ENCODE measurements around the gene KCNJ18.
"Not testable (repeated sequence)": the region's sequence is repeated elsewhere in the genome, so short reads cannot be mapped to it uniquely, and the experiment has no call there.

Gene KCNJ18

GRCh38 chr17:21677911-21678310 lies 14.4 kb upstream of the KCNJ18 start:
- TF ChIP-seq CTCF (IDR thresholded peaks at IDR 0.05; ENCODE audit: borderline replicate concordance, insufficient read depth, low read depth, low read length): no peak
- no peak overlapping the region for H3K4me3 ChIP-seq (ENCODE audit: low read depth, low read length)

- no peak for TF ChIP-seq CTCF (IDR thresholded peaks at IDR 0.05; ENCODE audit: borderline replicate concordance, insufficient read depth, low read depth, low read length)
- H3K4me3 ChIP-seq (ENCODE audit: low read depth, low read length): no peak overlapping the region
Measured at GRCh38 chr17:21678393-21679081, 13.8 kb upstream of the KCNJ18 start.

GRCh38 chr17:21679256-21680146 lies 12.8 kb upstream of the KCNJ18 start:
- TF ChIP-seq CTCF (IDR thresholded peaks at IDR 0.05; ENCODE audit: borderline replicate concordance, insufficient read depth, low read depth, low read length): no peak
- no peak overlapping the region for H3K4me3 ChIP-seq (ENCODE audit: low read depth, low read length)

- no peak for TF ChIP-seq CTCF (IDR thresholded peaks at IDR 0.05; ENCODE audit: borderline replicate concordance, insufficient read depth, low read depth, low read length)
Measured at GRCh38 chr17:21680366-21680765, 12.0 kb upstream of the KCNJ18 start.

GRCh38 chr17:21680850-21681351 lies 11.4 kb upstream of the KCNJ18 start:
- H3K4me3 ChIP-seq (ENCODE audit: low read depth, low read length): not testable (repeated sequence)

More at GRCh38 chr17:21680366-21680765, 12.0 kb upstream of the KCNJ18 start:
- no peak overlapping the region for H3K4me3 ChIP-seq (ENCODE audit: low read depth, low read length)

GRCh38 chr17:21681576-21681975 lies 10.7 kb upstream of the KCNJ18 start:
- not testable (repeated sequence) for H3K4me3 ChIP-seq (ENCODE audit: low read depth, low read length)

- H3K4me3 ChIP-seq (ENCODE audit: low read depth, low read length): not testable (repeated sequence)
Measured at GRCh38 chr17:21682130-21682529, 10.2 kb upstream of the KCNJ18 start.

- H3K4me3 ChIP-seq (ENCODE audit: low read depth, low read length): not testable (repeated sequence)
Measured at GRCh38 chr17:21683142-21683712, 9.1 kb upstream of the KCNJ18 start.

- H3K4me3 ChIP-seq (ENCODE audit: low read depth, low read length): not testable (repeated sequence)
Measured at GRCh38 chr17:21683897-21684296, 8.4 kb upstream of the KCNJ18 start.

GRCh38 chr17:21684384-21684783 lies 7.9 kb upstream of the KCNJ18 start:
- not testable (repeated sequence) for H3K4me3 ChIP-seq (ENCODE audit: low read depth, low read length)

- not testable (repeated sequence) for H3K4me3 ChIP-seq (ENCODE audit: low read depth, low read length)
Measured at GRCh38 chr17:21685061-21685795, 7.1 kb upstream of the KCNJ18 start.

All from GM12875 (cell line).